Measurements from ENCODE around the gene KRTAP6-3.

GRCh38 chr21:30615199-30615598 is 23.0 kb downstream of the KRTAP6-3 start:
- TF ChIP-seq KDM5A (IDR thresholded peaks at IDR 0.05) (no peak), CBX2 (IDR thresholded peaks at IDR 0.05; ENCODE audit: borderline replicate concordance, low read depth) (no peak), CHD4 (IDR thresholded peaks at IDR 0.05; ENCODE audit: borderline replicate concordance) (no peak), POLR2A (IDR thresholded peaks at IDR 0.05; ENCODE audit: low read length) (no peak)
